Measurements from ENCODE around the gene SECTM1.

SECTM1 gene

DNA sequence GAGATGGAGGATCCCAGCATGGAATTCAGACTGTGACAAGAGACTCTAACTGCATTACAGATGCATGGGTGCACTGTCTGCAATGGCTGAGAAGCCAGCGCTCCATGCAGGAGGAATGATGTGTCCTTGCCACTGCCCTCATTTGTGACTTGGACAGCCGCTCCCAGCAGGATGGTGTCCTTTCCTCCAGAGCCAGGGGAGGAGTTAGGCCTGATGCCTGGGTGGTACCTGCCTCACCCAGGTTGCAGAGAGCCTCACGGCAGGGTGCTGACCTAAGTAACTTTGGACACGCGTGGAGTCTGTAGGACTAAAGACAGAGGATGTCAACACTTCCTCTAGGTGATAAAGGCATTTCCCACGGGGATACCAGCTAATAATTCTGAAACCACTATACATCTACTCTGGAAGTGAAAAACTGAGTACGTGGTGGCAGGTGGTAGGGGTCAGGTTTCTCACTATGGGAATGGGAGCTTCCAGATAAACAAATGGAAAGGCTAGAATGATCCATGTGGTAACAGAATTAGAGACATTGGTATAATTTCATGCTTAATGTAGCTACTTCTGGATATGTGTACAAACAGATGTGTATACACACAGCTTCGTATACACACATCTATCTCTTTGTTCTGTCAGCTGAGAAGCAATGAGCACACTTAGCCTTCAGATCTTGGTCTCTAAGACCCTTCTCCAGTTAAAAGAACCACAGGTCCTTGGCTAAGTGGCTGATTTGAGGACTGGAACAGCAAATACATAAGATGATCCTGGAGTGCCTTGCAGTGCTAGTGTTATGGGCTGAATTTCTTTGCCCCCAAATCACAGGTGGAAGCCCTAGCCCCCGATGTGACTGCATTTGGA, 46.3 kb downstream of the SECTM1 start:
- DNase-seq (ENCODE audit: extremely low read depth, insufficient read length): no peak
- Histone ChIP-seq H3K4me3 (replicated peaks; ENCODE audit: low read depth, low read length) (no peak overlapping the region), H3K27me3 (replicated peaks; ENCODE audit: control insufficient read depth, insufficient read depth, low read length) (no peaks in the 10 kb centered on the region), H3K36me3 (ENCODE audit: control insufficient read depth, insufficient read depth, low read length) (no peaks in the 10 kb centered on the region)
- TF ChIP-seq, protein P1, sequence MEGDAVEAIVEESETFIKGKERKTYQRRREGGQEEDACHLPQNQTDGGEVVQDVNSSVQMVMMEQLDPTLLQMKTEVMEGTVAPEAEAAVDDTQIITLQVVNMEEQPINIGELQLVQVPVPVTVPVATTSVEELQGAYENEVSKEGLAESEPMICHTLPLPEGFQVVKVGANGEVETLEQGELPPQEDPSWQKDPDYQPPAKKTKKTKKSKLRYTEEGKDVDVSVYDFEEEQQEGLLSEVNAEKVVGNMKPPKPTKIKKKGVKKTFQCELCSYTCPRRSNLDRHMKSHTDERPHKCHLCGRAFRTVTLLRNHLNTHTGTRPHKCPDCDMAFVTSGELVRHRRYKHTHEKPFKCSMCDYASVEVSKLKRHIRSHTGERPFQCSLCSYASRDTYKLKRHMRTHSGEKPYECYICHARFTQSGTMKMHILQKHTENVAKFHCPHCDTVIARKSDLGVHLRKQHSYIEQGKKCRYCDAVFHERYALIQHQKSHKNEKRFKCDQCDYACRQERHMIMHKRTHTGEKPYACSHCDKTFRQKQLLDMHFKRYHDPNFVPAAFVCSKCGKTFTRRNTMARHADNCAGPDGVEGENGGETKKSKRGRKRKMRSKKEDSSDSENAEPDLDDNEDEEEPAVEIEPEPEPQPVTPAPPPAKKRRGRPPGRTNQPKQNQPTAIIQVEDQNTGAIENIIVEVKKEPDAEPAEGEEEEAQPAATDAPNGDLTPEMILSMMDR (IDR thresholded peaks at IDR 0.05; ENCODE audit: insufficient read depth, low read length, poor library complexity, severe bottlenecking): no peak

DNA sequence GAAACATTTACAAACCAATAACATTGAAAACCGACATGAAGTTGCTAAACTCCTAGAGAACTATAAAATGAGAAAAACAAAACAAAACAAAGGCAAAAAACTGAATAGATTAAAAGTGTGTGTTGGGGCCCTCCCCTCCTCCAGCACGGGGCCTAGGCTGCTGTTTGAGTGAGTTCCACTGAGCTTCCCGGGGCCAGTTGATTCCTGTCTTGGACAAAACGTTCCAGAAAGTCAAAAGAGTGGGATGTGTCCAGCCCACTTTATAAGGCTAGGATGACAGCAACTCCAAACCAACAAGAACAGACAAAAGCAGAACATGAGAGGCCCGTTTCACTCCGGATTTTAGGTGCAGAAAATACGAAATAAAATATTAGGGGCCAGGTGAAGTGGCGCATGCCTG, 48.4 kb downstream of the SECTM1 start:
- no peak overlapping the region for H3K4me3 ChIP-seq (replicated peaks; ENCODE audit: low read depth, low read length)
- TF ChIP-seq, protein P1 (IDR thresholded peaks at IDR 0.05; ENCODE audit: insufficient read depth, low read length, poor library complexity, severe bottlenecking): no peak
- no peaks in the 10 kb centered on the region for H3K36me3 ChIP-seq (ENCODE audit: control insufficient read depth, insufficient read depth, low read length)
- peaks cover 2% of the 10 kb centered on the region; the same call in 1 of the 2 replicates for H3K27me3 ChIP-seq (replicated peaks; ENCODE audit: control insufficient read depth, insufficient read depth, low read length)
- no peak for DNase-seq (ENCODE audit: extremely low read depth, insufficient read length)

DNA sequence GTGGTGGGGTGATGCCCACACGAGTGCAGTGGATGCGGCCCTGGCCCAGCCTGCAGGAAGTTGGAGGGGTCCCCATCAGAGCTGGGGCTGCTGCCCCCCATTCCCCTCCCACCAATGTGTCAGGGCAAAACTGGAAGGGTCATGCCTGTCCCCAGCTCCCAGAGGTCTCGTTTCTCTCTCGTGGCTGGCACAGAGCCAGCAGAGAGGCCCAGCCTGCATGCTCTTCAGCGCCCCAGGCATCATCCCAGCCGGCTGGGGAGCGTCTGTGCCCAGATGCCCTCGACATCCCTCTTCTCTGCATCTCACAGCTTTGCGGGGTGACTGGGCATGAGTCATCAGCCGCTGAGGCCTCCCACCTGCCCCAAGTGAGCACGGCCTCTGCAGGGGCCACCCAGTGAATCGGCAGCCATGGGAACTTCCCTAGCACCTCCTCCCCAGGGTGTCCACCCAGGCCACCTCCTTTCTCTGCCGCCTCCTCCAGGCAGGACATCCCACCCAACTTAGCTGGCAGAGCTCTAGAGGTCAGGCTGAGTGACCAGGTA, 50.3 kb downstream of the SECTM1 start:
- Histone ChIP-seq H3K27me3 (replicated peaks; ENCODE audit: control insufficient read depth, insufficient read depth, low read length) (peaks cover 2% of the 10 kb centered on the region; the same call in 1 of the 2 replicates), H3K36me3 (ENCODE audit: control insufficient read depth, insufficient read depth, low read length) (no peaks in the 10 kb centered on the region), H3K4me3 (replicated peaks; ENCODE audit: low read depth, low read length) (no peak overlapping the region)
- DNase-seq (ENCODE audit: extremely low read depth, insufficient read length): no peak
- TF ChIP-seq, protein P1 (IDR thresholded peaks at IDR 0.05; ENCODE audit: insufficient read depth, low read length, poor library complexity, severe bottlenecking): no peak

DNA sequence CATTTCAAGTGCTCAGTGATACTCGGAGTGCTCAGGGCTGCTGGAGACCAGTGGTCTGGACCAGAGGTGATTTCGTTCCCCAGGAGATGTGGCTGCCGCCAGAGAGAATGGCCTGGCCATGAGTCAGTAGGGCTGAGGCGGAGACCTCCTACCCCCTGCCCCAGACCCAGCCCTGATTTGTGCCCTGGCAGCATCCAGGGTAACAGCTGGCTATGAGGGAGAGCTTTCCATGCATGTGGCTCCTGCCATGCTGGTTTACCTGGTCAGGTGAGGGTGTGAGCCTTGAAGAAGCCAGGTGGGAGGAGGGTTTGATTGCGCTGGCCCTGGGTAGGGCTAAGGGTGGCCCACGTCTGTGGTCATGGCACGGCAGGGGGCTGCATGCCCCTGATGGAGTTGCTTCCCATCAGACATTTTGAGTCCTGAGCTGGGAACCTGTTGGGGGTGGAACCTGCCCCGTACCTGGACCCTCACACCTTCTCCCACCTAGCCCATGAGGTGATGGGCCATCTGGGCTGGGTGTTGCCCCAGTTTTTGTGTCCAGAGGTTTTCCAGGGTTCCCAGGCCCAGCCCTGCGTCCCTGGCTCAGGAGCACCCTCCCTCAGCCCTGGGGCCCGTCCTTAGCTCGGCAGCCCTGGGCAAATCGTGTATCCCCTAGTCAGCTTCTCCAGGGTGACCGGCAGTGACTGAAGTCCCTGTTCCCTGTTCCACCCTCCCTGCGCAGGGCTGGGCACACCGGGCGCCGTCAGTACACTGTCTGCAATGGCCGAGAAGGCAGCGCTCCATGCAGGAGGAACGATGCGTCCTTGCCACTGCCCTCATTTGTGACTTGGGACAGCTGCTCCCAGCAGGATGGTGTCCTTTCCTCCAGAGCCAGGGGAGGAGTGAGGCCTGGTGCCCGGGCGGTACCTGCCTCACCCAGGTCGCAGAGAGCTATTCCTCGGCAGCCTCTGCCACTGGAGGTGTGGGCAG, 51.0 kb downstream of the SECTM1 start:
- DNase-seq (ENCODE audit: extremely low read depth, insufficient read length): no peak
- TF ChIP-seq, protein P1 (IDR thresholded peaks at IDR 0.05; ENCODE audit: insufficient read depth, low read length, poor library complexity, severe bottlenecking): no peak
- Histone ChIP-seq H3K36me3 (ENCODE audit: control insufficient read depth, insufficient read depth, low read length) (no peaks in the 10 kb centered on the region), H3K27me3 (replicated peaks; ENCODE audit: control insufficient read depth, insufficient read depth, low read length) (peaks cover 2% of the 10 kb centered on the region; the same call in 1 of the 2 replicates), H3K4me3 (replicated peaks; ENCODE audit: low read depth, low read length) (no peak overlapping the region)

DNA sequence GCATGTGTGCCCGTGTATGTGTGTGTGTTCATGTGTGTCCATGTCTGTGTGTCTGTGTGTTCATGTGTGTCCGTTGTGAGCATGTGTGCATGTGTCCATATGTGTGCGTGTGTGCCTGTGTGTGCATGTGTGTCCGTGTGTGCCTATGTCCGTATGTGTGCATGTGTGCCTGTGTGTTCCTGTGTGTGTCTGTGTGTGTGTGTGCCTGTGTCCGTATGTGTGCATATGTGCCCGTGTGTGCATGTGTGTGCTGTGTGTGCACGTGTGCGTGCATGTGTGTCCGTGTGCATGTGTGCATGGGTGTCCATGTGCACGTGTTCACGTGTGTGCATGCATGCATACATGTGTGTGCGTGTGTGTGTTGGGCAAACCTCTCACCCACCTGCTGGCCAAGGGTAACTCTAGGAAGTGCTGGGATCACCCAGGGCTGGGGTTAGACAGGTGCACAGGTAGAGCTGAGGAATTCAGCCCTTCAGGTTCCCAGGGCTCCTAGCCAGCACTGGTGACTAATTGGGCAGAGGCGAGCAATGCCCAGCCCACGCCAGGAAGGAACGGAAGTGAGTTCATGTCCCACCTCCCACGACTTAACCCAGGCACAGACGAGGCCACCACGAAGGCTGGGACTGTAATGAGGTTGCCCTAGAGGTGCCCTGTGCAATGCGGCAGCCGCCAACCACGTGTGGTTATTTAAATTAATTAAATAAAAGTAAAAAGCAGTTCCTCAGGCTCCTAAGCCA, 51.9 kb downstream of the SECTM1 start:
- no peak for DNase-seq (ENCODE audit: extremely low read depth, insufficient read length)
- Histone ChIP-seq H3K36me3 (ENCODE audit: control insufficient read depth, insufficient read depth, low read length) (no peaks in the 10 kb centered on the region), H3K4me3 (replicated peaks; ENCODE audit: low read depth, low read length) (no peak overlapping the region), H3K27me3 (replicated peaks; ENCODE audit: control insufficient read depth, insufficient read depth, low read length) (peaks cover 2% of the 10 kb centered on the region; the same call in 1 of the 2 replicates)
- TF ChIP-seq, protein P1 (IDR thresholded peaks at IDR 0.05; ENCODE audit: insufficient read depth, low read length, poor library complexity, severe bottlenecking): no peak

All from GM06990 (cell line).